Naive thymus-derived CD4-positive, alpha-beta T cell (primary cell): ENCODE measurements around the gene LRP6. TPM values are rescaled to one million over a fixed set of nuclear protein-coding genes. Genes with fewer than 3 reads are reported as not detected.

Experiments
- ATAC-seq: fragments of 150-1000 bp; cut with Tn5 transposase; 2 replicates; pipeline ENCODE4 v1.10.0; 2021; ENCODE audit warnings: mild to moderate bottlenecking, moderate library complexity
- CTCF ChIA-PET: fragments of 350-600 bp; sonication (Branson Sonifier 250); formaldehyde crosslinking; loops from one replicate; lab custom pipeline; 2021; ENCODE audit warnings: antibody characterized with exemption; lab: Charles Lee
- POLR2A ChIA-PET: fragments of 350-600 bp; sonication (Branson Sonifier 250); formaldehyde crosslinking; loops from one replicate; lab custom pipeline; 2021; ENCODE audit warnings: antibody characterized with exemption, inconsistent platforms; lab: Charles Lee
- DNase-seq, 9 donors: peaks; one replicate each; pipeline versions ENCODE4 v3.0.0 to v3.0.0-alpha.2; 2020 to 2022; ENCODE audit warnings: mixed read lengths in 1 of 9
- H3K27ac ChIP-seq: one replicate; pipeline ENCODE4 v1.7.0; 2013; ENCODE audit warnings: mild to moderate bottlenecking, low read depth, low read length, moderate library complexity
- H3K27me3 ChIP-seq, 2 donors: one replicate each; pipeline ENCODE4 v1.7.0; 2013; ENCODE audit warnings: low read length in 2 of 2, mild to moderate bottlenecking in 2 of 2, moderate library complexity in 2 of 2; ENCODE audit not compliant: control insufficient read depth in 2 of 2, insufficient read depth in 2 of 2
- H3K36me3 ChIP-seq, 3 experiments: 1 replicate in 2 of 3; 2 replicates in 1 of 3; pipeline ENCODE4 v1.7.0; 2013; ENCODE audit warnings: low read length in 3 of 3, mild to moderate bottlenecking in 3 of 3, moderate library complexity in 1 of 3; ENCODE audit not compliant: insufficient read depth in 3 of 3, control insufficient read depth in 2 of 3
- H3K4me1 ChIP-seq, 2 donors: one replicate each; pipeline ENCODE4 v1.7.0; 2013; ENCODE audit warnings: low read length in 2 of 2, mild to moderate bottlenecking in 2 of 2, moderate library complexity in 1 of 2; ENCODE audit not compliant: control insufficient read depth in 2 of 2, insufficient read depth in 2 of 2
- H3K4me3 ChIP-seq: 2 replicates; pipeline ENCODE4 v1.7.0; 2013; ENCODE audit warnings: mild to moderate bottlenecking, low read length
- H3K9me3 ChIP-seq, 3 experiments: 1 replicate in 2 of 3; 2 replicates in 1 of 3; pipeline ENCODE4 v1.7.0; 2013; ENCODE audit warnings: low read length in 3 of 3; ENCODE audit not compliant: control insufficient read depth in 2 of 3
- H3K27ac Mint-ChIP-seq, 9 donors: one replicate each; pipeline ENCODE4 v1.8.0; 2020 to 2022; ENCODE audit warnings: mixed read lengths in 9 of 9, mild to moderate bottlenecking in 8 of 9, moderate library complexity in 5 of 9, inconsistent platforms in 2 of 9
- H3K27me3 Mint-ChIP-seq, 5 donors: one replicate each; pipeline ENCODE4 v1.8.0; 2021 to 2022; ENCODE audit warnings: mixed read lengths in 5 of 5, mild to moderate bottlenecking in 1 of 5
- H3K36me3 Mint-ChIP-seq, 5 donors: one replicate each; pipeline ENCODE4 v1.8.0; 2020 to 2022; ENCODE audit warnings: mixed read lengths in 5 of 5, mild to moderate bottlenecking in 3 of 5, inconsistent platforms in 1 of 5
- H3K4me1 Mint-ChIP-seq, 7 donors: one replicate each; pipeline ENCODE4 v1.8.0; 2020 to 2022; ENCODE audit warnings: mixed read lengths in 7 of 7, mild to moderate bottlenecking in 3 of 7, inconsistent platforms in 1 of 7
- H3K4me3 Mint-ChIP-seq, 10 donors: one replicate each; pipeline ENCODE4 v1.8.0; 2020 to 2022; ENCODE audit warnings: mild to moderate bottlenecking in 10 of 10, mixed read lengths in 10 of 10, moderate library complexity in 6 of 10, inconsistent platforms in 2 of 10
- H3K9me3 Mint-ChIP-seq, 11 donors: one replicate each; pipeline ENCODE4 v1.8.0; 2020 to 2022; ENCODE audit warnings: mixed read lengths in 11 of 11, mild to moderate bottlenecking in 4 of 11, inconsistent platforms in 1 of 11, moderate library complexity in 1 of 11
- intact Hi-C, 2 donors: fragments of 100-400 bp; cut with micrococcal nuclease; formaldehyde crosslinking; loops; one replicate each; pipeline ENCODE4 v1.15.1; 2023
- microRNA-seq: library from miRNA; unstranded; fragments of <30 nt; microRNA quantifications from one replicate; pipeline ENCODE4 v1.2.0, GENCODE V29; 2022; ENCODE audit warnings: borderline microRNAs expressed
- polyA plus RNA-seq, 2 donors: library from polyadenylated mRNA; unstranded; fragments of 300-500 nt; fragmentation: Illumina TruSeq; gene quantifications; one replicate each; pipeline ENCODE4 v1.2.3, GENCODE V29; 2021
- total RNA-seq, 6 experiments: library from RNA in 5 of 6; stranded (reverse) in 5 of 6; gene quantifications; 1 replicate in 5 of 6; 2 replicates in 1 of 6; pipeline ENCODE4 v1.2.3 and lab custom pipeline; 2021 to 2026

LRP6 gene
- total and polyA plus RNA-seq, 7 experiments from 2014 or later, result 1.6 to 12.6 (median 5.2) TPM

GRCh38 chr12:12070674-12071656 lies 195.9 kb downstream of the LRP6 start, which contains the start of gene BCL2L14:
TSS of gene BCL2L14 (plus strand) at chr12:12070939. CDS start at chr12:12079306, 8,367 bp downstream.
- Mint-ChIP-seq H3K4me1 (peaks cover 13 to 37% (median 24%) of the 10 kb centered on the region in 7 donors), H3K27me3 (peaks cover 0 to 8% (median 0%) of the 10 kb centered on the region in 5 donors), H3K4me3 (peak within 1 kb of the TSS; percentile 65 to 92 (median 79)), H3K9me3 (no peaks in the 10 kb centered on the region), H3K36me3 (peaks cover 0 to 5% (median 0%) of the 10 kb centered on the region in 5 donors), H3K27ac (peak within 1 kb of the TSS; percentile 52 to 96 (median 90))
- peaks cover 0 to 5% of the 10 kb centered on the region in 2 donors for H3K4me1 ChIP-seq
- ATAC-seq, result peak; percentile 40
- intact Hi-C loops, result loop anchor here (1.0 to 10.0 kb wide), 5 partner anchors 61 to 1856 kb away; partner anchors contain the start of genes GABARAPL1 (in 1 of the 2) and LRP6 (in 1 of the 2)
- POLR2A ChIA-PET, result interaction anchor here (0.6 kb wide), 1 partner anchor 385 kb away, joined by 3 read pairs; no protein-coding TSS in a partner anchor
- no peaks in the 10 kb centered on the region for H3K9me3 ChIP-seq
- no peaks in the 10 kb centered on the region for H3K36me3 ChIP-seq
- CTCF ChIA-PET, result interaction anchor here (0.6 to 1.7 kb wide), 6 partner anchors 11 to 502 kb away, joined by 3 to 6 read pairs (median 4); no protein-coding TSS in a partner anchor
- peak within 1 kb of the TSS; percentile 47 for H3K4me3 ChIP-seq
- no peaks in the 10 kb centered on the region for H3K27me3 ChIP-seq
- DNase-seq, result peak in 6 of 9 donors; percentile 11 to 34 (median 24)
- H3K27ac ChIP-seq, result peak within 1 kb of the TSS; percentile 58

- no peak overlapping the region for H3K4me3 ChIP-seq
- Mint-ChIP-seq H3K4me3 (peak overlapping the region in 5 of 10 donors; percentile 14 to 88 (median 72)), H3K27me3 (peaks cover 0 to 4% (median 0%) of the 10 kb centered on the region in 5 donors), H3K36me3 (peaks cover 0 to 5% (median 0%) of the 10 kb centered on the region in 5 donors), H3K4me1 (peaks cover 13 to 37% (median 24%) of the 10 kb centered on the region in 7 donors), H3K27ac (peak overlapping the region in 3 of 9 donors; percentile 89 to 96 (median 91)), H3K9me3 (no peaks in the 10 kb centered on the region)
- ATAC-seq (no peak), DNase-seq (no peak)
- no peaks in the 10 kb centered on the region for H3K27me3 ChIP-seq
- ChIA-PET CTCF (no interaction called here), POLR2A (no interaction called here)
- no peaks in the 10 kb centered on the region for H3K36me3 ChIP-seq
- peaks cover 0 to 5% of the 10 kb centered on the region in 2 donors for H3K4me1 ChIP-seq
- intact Hi-C loops, result loop anchor here (2.0 to 10.0 kb wide), 4 partner anchors 197 to 1855 kb away; partner anchors contain the start of genes GABARAPL1 (in 1 of the 2) and LRP6 (in 1 of the 2)
- no peak overlapping the region for H3K27ac ChIP-seq
- H3K9me3 ChIP-seq, result no peaks in the 10 kb centered on the region
Measured at GRCh38 chr12:12069821-12070548, 196.9 kb downstream of the LRP6 start.

GRCh38 chr12:12068751-12069150 lies 198.1 kb downstream of the LRP6 start:
- Histone ChIP-seq H3K4me3 (no peak overlapping the region), H3K27ac (no peak overlapping the region), H3K27me3 (no peaks in the 10 kb centered on the region), H3K36me3 (no peaks in the 10 kb centered on the region), H3K4me1 (peaks cover 0 to 5% of the 10 kb centered on the region in 2 donors), H3K9me3 (no peaks in the 10 kb centered on the region)
- Mint-ChIP-seq H3K36me3 (peaks cover 0 to 5% (median 0%) of the 10 kb centered on the region in 5 donors), H3K27ac (peak overlapping the region in 1 of 9 donors; percentile 38), H3K27me3 (peaks cover 0 to 4% (median 0%) of the 10 kb centered on the region in 5 donors), H3K9me3 (no peaks in the 10 kb centered on the region), H3K4me3 (no peak overlapping the region), H3K4me1 (peaks cover 13 to 34% (median 24%) of the 10 kb centered on the region in 7 donors)
- intact Hi-C loops, result no loop called here
- no peak for DNase-seq
- ChIA-PET CTCF (interaction anchor here (0.6 kb wide), 1 partner anchor 246 kb away, joined by 3 read pairs; no protein-coding TSS in a partner anchor), POLR2A (no interaction called here)
- ATAC-seq, result no peak

Small RNA genes lying within 50 kb of the gene (microRNA-seq; reads per million reads assigned to microRNA genes)
- not detected for gene MIR1244-4

Other genes starting within 250 kb of the LRP6 start
- 1 to 10 TPM in 3 of 5 experiments, under 1 TPM in 2; 0.92 to 7.6 (median 1.4) TPM for gene BCL2L14, start 196.1 kb downstream of the LRP6 start, total RNA-seq
- gene BCL2L14, start 196.1 kb downstream of the LRP6 start, polyA plus RNA-seq, result not detected
- 1 to 10 TPM in 1 of 5 experiments, under 1 TPM in 4; 0.60 to 1.3 (median 0.94) TPM for gene MANSC1, start 83.2 kb upstream of the LRP6 start, total RNA-seq
- gene MANSC1, start 83.2 kb upstream of the LRP6 start, polyA plus RNA-seq, result 1 to 10 TPM; 4.2 TPM
- 10 to 100 TPM; 15.3 to 28.2 (median 22.1) TPM for gene BORCS5, start 90.0 kb upstream of the LRP6 start, total RNA-seq
- gene BORCS5, start 90.0 kb upstream of the LRP6 start, polyA plus RNA-seq, result 10 to 100 TPM in 1 of 2 donors, 1 to 10 TPM in 1; 8.4 to 15.6 TPM